ENCODE results near the gene ADAMTSL4. TPM values are rescaled to one million over a fixed set of nuclear protein-coding genes. Genes with fewer than 3 reads are reported as not detected.
A peak's percentile ranks its signal among the peaks of the same experiment; 100 is the strongest.
"Not testable (repeated sequence)": the region's sequence is repeated elsewhere in the genome, so short reads cannot be mapped to it uniquely, and the experiment has no call there.

The ADAMTSL4 gene

DNA sequence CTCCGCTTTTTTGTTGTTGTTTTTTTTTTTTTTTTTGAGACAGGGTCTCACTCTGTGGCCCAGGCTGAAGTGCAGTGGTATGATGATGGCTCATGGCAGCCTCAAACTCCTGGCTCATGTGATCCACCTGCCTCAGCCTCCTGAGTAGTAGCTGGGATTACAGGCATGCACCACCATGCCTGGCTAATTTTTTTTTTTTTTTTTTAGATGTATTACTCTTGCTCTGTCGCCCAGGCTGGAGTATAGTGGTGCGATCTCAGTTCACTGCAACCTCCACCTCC is 56.2 kb downstream of the ADAMTSL4 start:
- Histone ChIP-seq H2BK120ac (ENCODE audit: low read depth, low read length) (peak overlapping the region; percentile 22), H3K18ac (ENCODE audit: low read depth in 1 of 2, low read length in 2 of 2) (peak overlapping the region in 1 of 2 experiments; percentile 52), H3K79me1 (replicated peaks; ENCODE audit: low read length, poor library complexity, severe bottlenecking) (peaks cover 14% of the 10 kb centered on the region), H2AK5ac (ENCODE audit: low read length, severe bottlenecking) (peak overlapping the region; percentile 88), H3K9ac (ENCODE audit: low read length) (peak overlapping the region; percentile 78), H3K4ac (ENCODE audit: low read depth in 1 of 2, low read length in 2 of 2) (peak overlapping the region; percentile 13 to 73), H2BK5ac (ENCODE audit: low read depth, low read length, poor library complexity, severe bottlenecking) (peak overlapping the region; percentile 90), H3K27ac (ENCODE audit: low read length, poor library complexity, severe bottlenecking) (peak overlapping the region; percentile 71)
- WGBS = 92% methylated on average over 3 of the region's 3 CpGs
- not testable (repeated sequence) for H3K4me3 ChIP-seq (ENCODE audit: insufficient read depth in 1 of 2, low read depth in 1 of 2, low read length in 2 of 2); H4K91ac ChIP-seq (ENCODE audit: low read length); H3K36me3 ChIP-seq (ENCODE audit: control insufficient read depth in 1 of 2, insufficient read depth in 2 of 2, low read depth in 1 of 2, low read length in 2 of 2); H2AFZ ChIP-seq (ENCODE audit: low read depth, low read length); DNase-seq; H2BK15ac ChIP-seq (ENCODE audit: low read depth, poor library complexity, severe bottlenecking); H3K4me1 ChIP-seq (ENCODE audit: control insufficient read depth, insufficient read depth, low read depth, low read length); H3K14ac ChIP-seq (ENCODE audit: low read length in 2 of 2); H3K23ac ChIP-seq (ENCODE audit: low read length in 2 of 2); H3K27me3 ChIP-seq (ENCODE audit: control insufficient read depth in 1 of 2, insufficient read depth in 1 of 2, low read length in 2 of 2); H3K9me3 ChIP-seq (ENCODE audit: control insufficient read depth, low read length); H2BK12ac ChIP-seq (ENCODE audit: low read length in 2 of 2); H3K4me2 ChIP-seq (ENCODE audit: low read length, poor library complexity, severe bottlenecking); H4K8ac ChIP-seq (ENCODE audit: low read length)

DNA sequence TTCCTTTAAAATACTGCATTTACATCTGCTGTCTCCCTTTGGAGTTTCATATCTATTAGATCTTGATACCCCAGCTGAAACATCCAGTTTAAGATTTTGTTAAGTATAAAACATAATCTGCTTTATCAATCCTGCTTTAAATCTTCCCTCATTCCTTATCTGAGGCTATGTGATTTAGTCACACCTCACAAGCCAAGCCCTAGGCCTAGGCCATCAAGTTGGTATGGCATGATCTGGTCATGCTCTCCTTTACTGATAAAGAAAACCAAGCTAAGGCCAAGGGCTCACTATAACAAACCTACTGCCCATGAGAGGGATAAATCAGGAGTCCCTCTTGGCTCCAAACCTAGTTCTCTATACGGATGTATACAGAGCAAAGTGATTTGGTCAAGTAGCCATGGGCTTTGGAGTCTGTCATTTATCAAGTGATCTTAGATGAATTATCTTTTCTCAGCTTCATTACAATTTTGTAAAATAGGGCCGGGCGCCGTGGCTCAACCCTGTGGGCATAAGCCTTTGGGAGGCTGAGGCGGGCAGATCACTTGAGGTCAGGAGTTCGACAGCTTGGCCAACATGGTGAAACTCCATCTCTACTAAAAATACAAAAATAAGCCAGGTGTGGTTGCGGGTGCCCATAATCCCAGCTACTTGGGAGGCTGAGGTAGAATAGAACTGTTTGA is 57.4 kb downstream of the ADAMTSL4 start:
- Histone ChIP-seq H2BK120ac (ENCODE audit: low read depth, low read length) (no peak overlapping the region), H3K9me3 (ENCODE audit: control insufficient read depth, low read length) (no peaks in the 10 kb centered on the region), H3K27me3 (ENCODE audit: control insufficient read depth in 1 of 2, insufficient read depth in 1 of 2, low read length in 2 of 2) (no peaks in the 10 kb centered on the region), H3K18ac (ENCODE audit: low read depth in 1 of 2, low read length in 2 of 2) (no peak overlapping the region), H3K4me3 (ENCODE audit: insufficient read depth in 1 of 2, low read depth in 1 of 2, low read length in 2 of 2) (no peak overlapping the region), H3K79me1 (replicated peaks; ENCODE audit: low read length, poor library complexity, severe bottlenecking) (peaks cover 17% of the 10 kb centered on the region), H3K4me1 (ENCODE audit: control insufficient read depth, insufficient read depth, low read depth, low read length) (peaks cover 5% of the 10 kb centered on the region), H2AK5ac (ENCODE audit: low read length, severe bottlenecking) (peak overlapping the region; percentile 82), H3K23ac (ENCODE audit: low read length in 2 of 2) (no peak overlapping the region), H2BK5ac (ENCODE audit: low read depth, low read length, poor library complexity, severe bottlenecking) (no peak overlapping the region), H2AFZ (ENCODE audit: low read depth, low read length) (no peak overlapping the region), H4K8ac (ENCODE audit: low read length) (no peak overlapping the region), H2BK15ac (ENCODE audit: low read depth, poor library complexity, severe bottlenecking) (no peak overlapping the region), H4K91ac (ENCODE audit: low read length) (no peak overlapping the region), H3K36me3 (ENCODE audit: control insufficient read depth in 1 of 2, insufficient read depth in 2 of 2, low read depth in 1 of 2, low read length in 2 of 2) (no peaks in the 10 kb centered on the region), H3K4me2 (ENCODE audit: low read length, poor library complexity, severe bottlenecking) (no peak overlapping the region), H3K4ac (ENCODE audit: low read depth in 1 of 2, low read length in 2 of 2) (peak overlapping the region in 1 of 2 experiments; percentile 47), H3K9ac (ENCODE audit: low read length) (no peak overlapping the region), H3K14ac (ENCODE audit: low read length in 2 of 2) (no peak overlapping the region), H3K27ac (ENCODE audit: low read length, poor library complexity, severe bottlenecking) (no peak overlapping the region), H2BK12ac (ENCODE audit: low read length in 2 of 2) (peak overlapping the region in 1 of 2 experiments; percentile 90)
- DNase-seq = no peak
- 100% methylated on average over 5 of the region's 7 CpGs for WGBS

DNA sequence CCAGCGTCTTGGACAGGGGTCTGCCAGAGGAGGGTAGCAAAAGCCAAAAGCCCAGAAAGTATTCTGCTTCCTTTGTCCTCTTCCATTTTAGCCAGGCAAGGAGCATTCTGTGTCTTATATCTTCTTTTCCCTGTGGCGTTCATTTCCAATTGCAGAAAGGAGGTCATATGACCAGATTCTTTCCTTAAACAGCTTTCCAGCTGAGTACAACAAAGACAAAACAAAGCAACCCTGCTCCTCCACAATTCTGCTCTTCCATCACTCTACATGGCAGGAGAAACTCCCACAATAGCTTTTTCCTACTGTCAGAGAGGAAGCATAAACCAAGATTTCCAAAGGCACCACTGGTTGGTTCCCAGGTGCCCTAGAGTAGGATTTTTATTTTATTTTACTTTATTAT is 60.5 kb downstream of the ADAMTSL4 start:
- no peaks in the 10 kb centered on the region for H3K9me3 ChIP-seq (ENCODE audit: control insufficient read depth, low read length)
- 65% methylated on average over 2 of the region's 2 CpGs for WGBS
- peak; percentile 72 for DNase-seq

More for the DNA sequence above, 60.5 kb downstream of the ADAMTSL4 start:
- H3K4me1 ChIP-seq (ENCODE audit: control insufficient read depth, insufficient read depth, low read depth, low read length) = peaks cover 9% of the 10 kb centered on the region
- no peak overlapping the region for H4K91ac ChIP-seq (ENCODE audit: low read length)
- no peak overlapping the region for H2BK5ac ChIP-seq (ENCODE audit: low read depth, low read length, poor library complexity, severe bottlenecking)
- no peak overlapping the region for H2BK15ac ChIP-seq (ENCODE audit: low read depth, poor library complexity, severe bottlenecking)
- H2AK5ac ChIP-seq (ENCODE audit: low read length, severe bottlenecking) = no peak overlapping the region
- H2BK12ac ChIP-seq (ENCODE audit: low read length in 2 of 2) = no peak overlapping the region
- no peak overlapping the region for H4K8ac ChIP-seq (ENCODE audit: low read length)
- peaks cover 0 to 3% of the 10 kb centered on the region in 2 experiments for H3K36me3 ChIP-seq (ENCODE audit: control insufficient read depth in 1 of 2, insufficient read depth in 2 of 2, low read depth in 1 of 2, low read length in 2 of 2)
- H3K27ac ChIP-seq (ENCODE audit: low read length, poor library complexity, severe bottlenecking) = peak overlapping the region; percentile 38
- H3K4ac ChIP-seq (ENCODE audit: low read depth in 1 of 2, low read length in 2 of 2) = peak overlapping the region in 1 of 2 experiments; percentile 93
- H2BK120ac ChIP-seq (ENCODE audit: low read depth, low read length) = peak overlapping the region; percentile 13
- no peak overlapping the region for H3K23ac ChIP-seq (ENCODE audit: low read length in 2 of 2)
- peak overlapping the region in 1 of 2 experiments; percentile 58 for H3K14ac ChIP-seq (ENCODE audit: low read length in 2 of 2)
- H3K9ac ChIP-seq (ENCODE audit: low read length) = peak overlapping the region; percentile 71
- H3K18ac ChIP-seq (ENCODE audit: low read depth in 1 of 2, low read length in 2 of 2) = peak overlapping the region; percentile 60 to 62
- H3K27me3 ChIP-seq (ENCODE audit: control insufficient read depth in 1 of 2, insufficient read depth in 1 of 2, low read length in 2 of 2) = no peaks in the 10 kb centered on the region
- peaks cover 18% of the 10 kb centered on the region for H3K79me1 ChIP-seq (replicated peaks; ENCODE audit: low read length, poor library complexity, severe bottlenecking)
- no peak overlapping the region for H3K4me2 ChIP-seq (ENCODE audit: low read length, poor library complexity, severe bottlenecking)
- no peak overlapping the region for H2AFZ ChIP-seq (ENCODE audit: low read depth, low read length)
- no peak overlapping the region for H3K4me3 ChIP-seq (ENCODE audit: insufficient read depth in 1 of 2, low read depth in 1 of 2, low read length in 2 of 2)

Small RNA genes lying within 50 kb of the gene (small RNA-seq; reads per million reads assigned to genes)
- gene MIR4257 (ENCODE audit: low read depth) = not detected
- gene RF00015 (ENCODE audit: low read depth) = not detected
- gene RF00561 (ENCODE audit: low read depth) = not detected
- not detected for gene RN7SL473P (ENCODE audit: low read depth)
- gene RN7SL600P (ENCODE audit: low read depth) = not detected

Data from mesenchymal stem cell (in vitro differentiated cells and primary cell).